ENCODE results near the gene CCL8.

- TF ChIP-seq, protein P1, sequence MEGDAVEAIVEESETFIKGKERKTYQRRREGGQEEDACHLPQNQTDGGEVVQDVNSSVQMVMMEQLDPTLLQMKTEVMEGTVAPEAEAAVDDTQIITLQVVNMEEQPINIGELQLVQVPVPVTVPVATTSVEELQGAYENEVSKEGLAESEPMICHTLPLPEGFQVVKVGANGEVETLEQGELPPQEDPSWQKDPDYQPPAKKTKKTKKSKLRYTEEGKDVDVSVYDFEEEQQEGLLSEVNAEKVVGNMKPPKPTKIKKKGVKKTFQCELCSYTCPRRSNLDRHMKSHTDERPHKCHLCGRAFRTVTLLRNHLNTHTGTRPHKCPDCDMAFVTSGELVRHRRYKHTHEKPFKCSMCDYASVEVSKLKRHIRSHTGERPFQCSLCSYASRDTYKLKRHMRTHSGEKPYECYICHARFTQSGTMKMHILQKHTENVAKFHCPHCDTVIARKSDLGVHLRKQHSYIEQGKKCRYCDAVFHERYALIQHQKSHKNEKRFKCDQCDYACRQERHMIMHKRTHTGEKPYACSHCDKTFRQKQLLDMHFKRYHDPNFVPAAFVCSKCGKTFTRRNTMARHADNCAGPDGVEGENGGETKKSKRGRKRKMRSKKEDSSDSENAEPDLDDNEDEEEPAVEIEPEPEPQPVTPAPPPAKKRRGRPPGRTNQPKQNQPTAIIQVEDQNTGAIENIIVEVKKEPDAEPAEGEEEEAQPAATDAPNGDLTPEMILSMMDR (IDR thresholded peaks at IDR 0.05): no peak
- TF ChIP-seq POLR2A (IDR thresholded peaks at IDR 0.05) (no peak), POLR2AphosphoS5 (IDR thresholded peaks at IDR 0.05) (no peak), EP300 (IDR thresholded peaks at IDR 0.05) (no peak)
Observed at GRCh38 chr17:34370376-34370996, 51.3 kb downstream of the CCL8 start.

Data from sigmoid colon (tissue), 4 donors.